Left lung (tissue), 14 donors: ENCODE data around the gene CPXCR1. TPM values are rescaled to one million over a fixed set of nuclear protein-coding genes. Genes with fewer than 3 reads are reported as not detected.
"Not testable (repeated sequence)": the region's sequence is repeated elsewhere in the genome, so short reads cannot be mapped to it uniquely, and the experiment has no call there.

ENCODE experiments used
- ATAC-seq: fragments of 200-7000 bp; cut with Tn5 transposase; one replicate; pipeline ENCODE4 v1.9.1; 2020; ENCODE audit warnings: moderate library complexity
- DNase-seq, 4 donors: peaks; one replicate each; pipeline ENCODE4 v3.0.0-alpha.2; 2013 to 2020
- H3K27ac ChIP-seq, 2 donors: fragments of 200-600 bp; sonication (generic) in 1 of 2; one replicate each; pipeline versions ENCODE4 v1.5.0 to v1.8.0; 2020 to 2021
- H3K27me3 ChIP-seq, 2 donors: fragments of 200-600 bp; sonication (generic) in 1 of 2; one replicate each; pipeline versions ENCODE4 v1.5.0 to v1.8.0; 2020 to 2021
- H3K36me3 ChIP-seq, 2 donors: fragments of 200-600 bp; sonication (generic) in 1 of 2; one replicate each; pipeline versions ENCODE4 v1.5.0 to v1.8.0; 2020 to 2021
- H3K4me1 ChIP-seq, 2 donors: fragments of 200-600 bp; one replicate each; pipeline ENCODE4 v1.8.0; 2021
- H3K4me3 ChIP-seq, 2 donors: fragments of 200-600 bp; sonication (generic) in 1 of 2; one replicate each; pipeline versions ENCODE4 v1.5.0 to v1.8.0; 2020 to 2021; ENCODE audit warnings: mild to moderate bottlenecking in 1 of 2
- H3K9me3 ChIP-seq, 2 donors: fragments of 200-600 bp; sonication (generic) in 1 of 2; one replicate each; pipeline versions ENCODE4 v1.5.0 to v1.8.0; 2020 to 2021
- intact Hi-C, 2 donors: fragments of 100-400 bp; cut with DNase I; formaldehyde crosslinking; loops; one replicate each; pipeline versions ENCODE4 v1.11.2 to v1.14.2; 2022
- long read RNA-seq, 12 donors: library from polyadenylated mRNA in 2 of 12; unstranded in 2 of 12; transcript quantifications; one replicate each; pipeline ENCODE4 v2.0.0 and lab custom pipeline, GENCODE V29; 2019 to 2026
- polyA plus RNA-seq, 6 donors: library from polyadenylated mRNA; unstranded; fragments of 120-200 nt; gene quantifications; one replicate each; pipeline ENCODE4 v1.2.1, GENCODE V29; 2013; ENCODE audit not compliant: insufficient read length in 6 of 6
- total RNA-seq, 2 donors: library from RNA; stranded (reverse); fragmentation: NEBNext Ultra II Directional; extraction: Animal tissue kit (Norgen Biotek cat#: 25700); gene quantifications; one replicate each; pipeline ENCODE4 v1.2.1, GENCODE V29; 2021
- TF ChIP-seq, protein P1 (sequence below), 2 donors: fragments of 200-600 bp; sonication (generic) in 1 of 2; IDR thresholded peaks; one replicate each; pipeline versions ENCODE4 v1.5.0 to v1.8.0; 2021; ENCODE audit warnings: antibody characterized with exemption in 2 of 2
- donor health status: DM: no; HTN: yes; CAD: no.
- donor health status: DM: no; HTN: no; CAD: no.

The CPXCR1 gene
- total RNA-seq (not detected), polyA plus RNA-seq (not detected)
- long read RNA-seq, donor 1 = 0 reads
- long read RNA-seq, donor 2 = 0 reads
- long read RNA-seq, donor 3 = 0 reads
- long read RNA-seq, donor 4 = 0 reads
- long read RNA-seq, donor 5 = 0 reads
- long read RNA-seq, donor 6 = 0 reads
- long read RNA-seq, donor 7 = 0 reads
- long read RNA-seq, donor 8 = 0 reads
- long read RNA-seq, donor 9 = 0 reads
- long read RNA-seq, donor 10 = 0 reads
- long read RNA-seq, donor 11 = 0 reads
- long read RNA-seq, donor 12 = 0 reads

DNA sequence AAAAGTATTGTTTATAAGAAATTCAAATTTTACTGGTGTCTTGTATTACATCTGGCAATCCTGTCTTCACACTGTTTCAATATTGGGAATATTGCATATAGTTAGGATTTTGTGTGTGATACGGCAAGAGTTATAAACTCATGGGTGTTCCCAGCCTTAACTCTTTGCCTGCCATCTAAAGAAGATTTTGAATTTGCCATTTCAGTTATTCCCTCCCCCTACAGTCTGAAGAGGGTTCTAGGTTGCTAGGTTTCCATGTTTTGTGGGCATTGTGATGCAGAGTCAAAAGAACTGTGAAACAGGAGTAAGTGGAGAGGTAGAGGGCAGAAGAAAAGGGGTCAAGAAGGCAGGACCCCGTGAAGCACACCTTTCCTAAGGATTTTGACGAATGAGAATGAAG is at the start of gene CPXCR1:
Gene CPXCR1, plus strand, starts transcription at position 301 of the 400 bp plus-strand sequence. CDS start 6,190 bp downstream, outside the sequence.
- Histone ChIP-seq H3K9me3 (no peaks in the 10 kb centered on the region), H3K4me1 (no peaks in the 10 kb centered on the region), H3K4me3 (no peak within 1 kb of the TSS), H3K27me3 (no peaks in the 10 kb centered on the region), H3K27ac (no peak within 1 kb of the TSS), H3K36me3 (no peaks in the 10 kb centered on the region)
- ATAC-seq (no peak), DNase-seq (no peak)
- intact Hi-C loops = no loop called here
- TF ChIP-seq, protein P1, sequence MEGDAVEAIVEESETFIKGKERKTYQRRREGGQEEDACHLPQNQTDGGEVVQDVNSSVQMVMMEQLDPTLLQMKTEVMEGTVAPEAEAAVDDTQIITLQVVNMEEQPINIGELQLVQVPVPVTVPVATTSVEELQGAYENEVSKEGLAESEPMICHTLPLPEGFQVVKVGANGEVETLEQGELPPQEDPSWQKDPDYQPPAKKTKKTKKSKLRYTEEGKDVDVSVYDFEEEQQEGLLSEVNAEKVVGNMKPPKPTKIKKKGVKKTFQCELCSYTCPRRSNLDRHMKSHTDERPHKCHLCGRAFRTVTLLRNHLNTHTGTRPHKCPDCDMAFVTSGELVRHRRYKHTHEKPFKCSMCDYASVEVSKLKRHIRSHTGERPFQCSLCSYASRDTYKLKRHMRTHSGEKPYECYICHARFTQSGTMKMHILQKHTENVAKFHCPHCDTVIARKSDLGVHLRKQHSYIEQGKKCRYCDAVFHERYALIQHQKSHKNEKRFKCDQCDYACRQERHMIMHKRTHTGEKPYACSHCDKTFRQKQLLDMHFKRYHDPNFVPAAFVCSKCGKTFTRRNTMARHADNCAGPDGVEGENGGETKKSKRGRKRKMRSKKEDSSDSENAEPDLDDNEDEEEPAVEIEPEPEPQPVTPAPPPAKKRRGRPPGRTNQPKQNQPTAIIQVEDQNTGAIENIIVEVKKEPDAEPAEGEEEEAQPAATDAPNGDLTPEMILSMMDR (IDR thresholded peaks at IDR 0.05) = no peak

DNA sequence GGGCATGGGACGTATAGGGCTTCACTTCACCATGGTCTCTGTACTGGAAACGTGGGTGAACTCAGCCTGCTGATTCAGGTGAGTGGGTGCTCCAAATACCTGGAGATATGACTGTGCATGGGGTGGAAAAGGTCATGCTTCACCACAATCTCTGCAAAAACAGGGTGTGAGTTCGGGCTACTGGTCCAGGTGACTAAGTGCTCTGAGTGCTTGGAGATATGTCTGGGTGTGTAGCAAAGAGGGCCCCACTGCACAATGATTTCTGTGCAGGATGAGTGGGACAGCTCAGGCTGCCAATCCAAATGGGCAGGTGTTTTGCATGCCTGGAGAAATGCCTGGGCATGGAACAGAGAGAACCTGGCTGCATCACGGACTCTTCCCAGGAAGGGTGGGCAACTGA is 11.2 kb upstream of the CPXCR1 start:
- TF ChIP-seq, protein P1 (IDR thresholded peaks at IDR 0.05) = no peak
- ATAC-seq (no peak), DNase-seq (no peak)
- H3K4me1 ChIP-seq = no peaks in the 10 kb centered on the region
- H3K27ac ChIP-seq = no peak overlapping the region
- H3K4me3 ChIP-seq = no peak overlapping the region
- H3K36me3 ChIP-seq = no peaks in the 10 kb centered on the region
- H3K27me3 ChIP-seq = no peaks in the 10 kb centered on the region
- H3K9me3 ChIP-seq = no peaks in the 10 kb centered on the region
- intact Hi-C loops = no loop called here

DNA sequence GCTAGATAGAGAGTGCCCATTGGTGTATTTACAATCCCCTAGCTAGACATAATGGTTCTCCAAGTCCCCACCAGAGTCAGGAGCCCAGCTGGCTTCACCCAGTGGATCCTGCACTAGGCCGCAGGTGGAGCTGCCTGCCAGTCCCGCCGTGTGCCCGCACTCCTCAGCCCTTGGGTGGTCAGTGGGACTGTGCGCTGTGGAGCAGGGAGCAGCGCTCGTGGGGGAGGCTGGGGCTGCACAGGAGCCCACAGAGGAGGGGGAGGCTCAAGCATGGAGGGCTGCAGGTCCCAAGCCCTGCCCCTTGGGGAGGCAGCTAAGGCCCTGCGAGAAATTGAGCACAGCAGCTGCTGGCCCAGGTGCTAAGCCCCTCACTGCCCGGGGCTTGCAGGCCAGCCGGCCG is 810 bp upstream of the CPXCR1 start:
- H3K27ac ChIP-seq, H3K4me1 ChIP-seq, H3K4me3 ChIP-seq, H3K27me3 ChIP-seq, DNase-seq, ATAC-seq, intact Hi-C loops, H3K9me3 ChIP-seq, H3K36me3 ChIP-seq: not testable (repeated sequence)

DNA sequence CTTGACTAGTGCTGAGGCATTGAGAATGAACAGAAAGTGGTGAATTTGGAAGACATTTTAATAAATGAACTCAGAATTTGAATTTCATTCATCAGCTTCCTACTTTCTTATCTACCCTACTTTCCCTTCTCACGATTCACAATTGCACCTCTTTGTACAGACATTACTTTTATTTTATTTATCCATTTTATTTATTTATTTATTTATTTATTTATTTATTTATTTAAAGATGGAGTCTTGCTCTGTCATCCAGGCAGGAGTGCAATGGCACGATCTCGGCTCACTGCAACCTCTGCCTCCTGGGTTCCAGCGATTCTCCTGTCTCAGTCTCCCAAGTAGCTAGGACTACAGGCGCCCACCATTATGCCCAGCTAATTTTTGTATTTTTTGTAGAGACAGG is 5.3 kb downstream of the CPXCR1 start:
- H3K27me3 ChIP-seq, DNase-seq, H3K27ac ChIP-seq, H3K36me3 ChIP-seq, ATAC-seq, H3K4me1 ChIP-seq, H3K9me3 ChIP-seq, H3K4me3 ChIP-seq, intact Hi-C loops: not testable (repeated sequence)

DNA sequence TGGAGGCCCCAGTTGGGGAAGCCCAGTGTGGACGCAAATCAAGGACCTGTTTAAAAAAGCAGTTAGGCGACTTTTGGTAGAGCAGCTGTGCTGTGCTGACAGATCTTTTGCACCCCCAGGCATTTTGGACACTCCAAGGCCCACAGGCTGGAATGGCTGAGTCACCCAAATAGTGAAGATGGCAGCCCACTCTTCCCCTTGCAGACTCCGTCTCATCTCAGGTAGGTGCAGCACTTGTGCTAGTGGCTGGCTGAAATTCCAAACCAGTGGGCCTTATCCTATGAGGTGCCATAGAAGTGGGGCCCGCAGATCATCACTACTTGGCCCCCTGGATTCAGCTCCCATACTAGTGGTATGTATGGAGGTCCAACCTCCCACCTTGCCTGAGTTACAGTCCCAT is 42.8 kb downstream of the CPXCR1 start:
- DNase-seq (no peak), ATAC-seq (no peak)
- H3K4me1 ChIP-seq = no peaks in the 10 kb centered on the region
- H3K4me3 ChIP-seq = no peak overlapping the region
- H3K27me3 ChIP-seq = no peaks in the 10 kb centered on the region
- no peaks in the 10 kb centered on the region for H3K36me3 ChIP-seq
- intact Hi-C loops = no loop called here
- H3K27ac ChIP-seq = no peak overlapping the region
- TF ChIP-seq, protein P1 (IDR thresholded peaks at IDR 0.05) = no peak
- peaks cover 0 to 2% of the 10 kb centered on the region in 2 donors for H3K9me3 ChIP-seq
